H1 (cell line): Measurements from ENCODE around the gene STARD8. TPM values are rescaled to one million over a fixed set of nuclear protein-coding genes. Genes with fewer than 3 reads are reported as not detected.
A peak's percentile ranks its signal among the peaks of the same experiment; 100 is the strongest.

ENCODE experiments used
- CTCF ChIA-PET: fragments of 300-600 bp; sonication (Branson Sonifier 250); formaldehyde crosslinking; loops from one replicate; lab custom pipeline; 2021; ENCODE audit not compliant: partially characterized antibody; lab: Charles Lee
- POLR2A ChIA-PET: fragments of 300-600 bp; sonication (Branson Sonifier 250); formaldehyde crosslinking; loops from one replicate; lab custom pipeline; 2021; ENCODE audit warnings: inconsistent platforms; ENCODE audit not compliant: partially characterized antibody; lab: Charles Lee
- DNase-seq, 2 experiments: peaks; one replicate each; pipeline versions ENCODE4 v3.0.0 to v3.0.0-alpha.2; 2010 to 2022; ENCODE audit warnings: low spot score in 2 of 2, low read depth in 1 of 2, mixed read lengths in 1 of 2
- FAIRE-seq: peaks from 2 replicates; lab custom pipeline; 2011; peaks lifted over from hg19 to GRCh38; lab: Jason Lieb, UNC
- H2AFZ ChIP-seq: 2 replicates; pipeline ENCODE4 v1.8.1; 2012; ENCODE audit warnings: low read length, inconsistent platforms
- H2AK5ac ChIP-seq: 2 replicates; pipeline ENCODE4 v1.6.1; 2013; ENCODE audit warnings: low read depth, low read length
- H2BK120ac ChIP-seq: replicated peaks from 2 replicates; pipeline ENCODE3; 2013; ENCODE audit warnings: low read depth, low read length, inconsistent platforms
- H2BK12ac ChIP-seq: 2 replicates; pipeline ENCODE4 v1.6.1; 2013; ENCODE audit warnings: low read depth, low read length
- H2BK15ac ChIP-seq: 2 replicates; pipeline ENCODE4 v1.6.1; 2013; ENCODE audit warnings: low read length
- H2BK20ac ChIP-seq: 2 replicates; pipeline ENCODE4 v1.6.1; 2013; ENCODE audit warnings: low read length
- H2BK5ac ChIP-seq: 2 replicates; pipeline ENCODE4 v1.6.1; 2013; ENCODE audit warnings: low read depth, low read length
- H3K14ac ChIP-seq: 2 replicates; pipeline ENCODE4 v1.6.1; 2013; ENCODE audit warnings: inconsistent platforms; ENCODE audit not compliant: insufficient read length
- H3K18ac ChIP-seq: 2 replicates; pipeline ENCODE4 v1.6.1; 2013; ENCODE audit warnings: low read length; ENCODE audit errors: extremely low read depth
- H3K23ac ChIP-seq: 2 replicates; pipeline ENCODE4 v1.6.1; 2013; ENCODE audit warnings: inconsistent platforms; ENCODE audit not compliant: insufficient read length
- H3K23me2 ChIP-seq: 2 replicates; pipeline ENCODE4 v1.6.1; 2013; ENCODE audit warnings: low read depth, low read length
- H3K27ac ChIP-seq: 2 replicates; pipeline ENCODE4 v1.6.1; 2011; ENCODE audit warnings: low read depth, low read length, inconsistent platforms
- H3K27me3 ChIP-seq, 4 experiments: replicated peaks in 1 of 4; 1 replicate in 1 of 4; 2 replicates in 3 of 4; pipeline versions ENCODE4 v1.6.1 to v1.8.1; 2011 to 2013; ENCODE audit warnings: low read length in 3 of 4, mild to moderate bottlenecking in 3 of 4, inconsistent platforms in 2 of 4, mixed read lengths in 2 of 4, moderate library complexity in 1 of 4; ENCODE audit not compliant: control insufficient read depth in 3 of 4, insufficient read depth in 3 of 4; ENCODE audit errors: extremely low read depth in 1 of 4
- H3K36me3 ChIP-seq, 4 experiments: 2 replicates each; pipeline versions ENCODE4 v1.6.1 to v1.8.1; 2011 to 2013; ENCODE audit warnings: mild to moderate bottlenecking in 4 of 4, low read length in 3 of 4, moderate library complexity in 2 of 4, control low read depth in 1 of 4, inconsistent platforms in 1 of 4; ENCODE audit not compliant: insufficient read depth in 4 of 4, control insufficient read depth in 2 of 4
- H3K4ac ChIP-seq: replicated peaks from 2 replicates; pipeline ENCODE3; 2013; ENCODE audit warnings: low read length, low read depth, mixed read lengths, inconsistent platforms; ENCODE audit not compliant: insufficient read length
- H3K4me1 ChIP-seq, 4 experiments: replicated peaks in 1 of 4; 1 replicate in 1 of 4; 2 replicates in 3 of 4; pipeline versions ENCODE4 v1.6.1 to v1.8.1; 2011 to 2013; ENCODE audit warnings: low read length in 3 of 4, inconsistent platforms in 2 of 4, mixed read lengths in 1 of 4; ENCODE audit not compliant: insufficient read depth in 4 of 4, control insufficient read depth in 3 of 4
- H3K4me2 ChIP-seq, 2 experiments: 2 replicates each; pipeline versions ENCODE4 v1.6.1 to v1.8.1; 2011 to 2013; ENCODE audit warnings: low read depth in 2 of 2, low read length in 2 of 2, control low read depth in 1 of 2, inconsistent platforms in 1 of 2, mild to moderate bottlenecking in 1 of 2; ENCODE audit not compliant: insufficient read depth in 1 of 2
- H3K4me3 ChIP-seq, 4 experiments: fragments of 200-600, 300-600 bp in 1 of 4; sonication (generic), shearing (Covaris generic), sonication (Bioruptor Twin) in 1 of 4; 2 replicates each; pipeline versions ENCODE4 v1.5.1 to v1.8.1; 2011 to 2016; ENCODE audit warnings: low read length in 4 of 4, low read depth in 3 of 4, control low read depth in 2 of 4, inconsistent platforms in 2 of 4, mild to moderate bottlenecking in 2 of 4, mixed read lengths in 1 of 4, moderate library complexity in 1 of 4; ENCODE audit not compliant: insufficient read depth in 2 of 4; ENCODE audit errors: extremely low read depth in 1 of 4
- H3K56ac ChIP-seq: replicated peaks from 2 replicates; pipeline ENCODE3; 2013; ENCODE audit warnings: low read depth, mild to moderate bottlenecking, mixed read lengths, low read length, inconsistent platforms; ENCODE audit not compliant: insufficient read length
- H3K79me1 ChIP-seq: 2 replicates; pipeline ENCODE4 v1.6.1; 2013; ENCODE audit warnings: low read depth, low read length, control low read depth
- H3K79me2 ChIP-seq, 2 experiments: 2 replicates each; pipeline versions ENCODE4 v1.6.1 to v1.8.1; 2012 to 2013; ENCODE audit warnings: low read length in 2 of 2, mild to moderate bottlenecking in 2 of 2, inconsistent platforms in 1 of 2; ENCODE audit not compliant: insufficient read depth in 2 of 2, control insufficient read depth in 1 of 2
- H3K9ac ChIP-seq, 4 experiments: replicated peaks in 1 of 4; 1 replicate in 1 of 4; 2 replicates in 3 of 4; pipeline versions ENCODE4 v1.6.1 to v1.8.1; 2011 to 2013; ENCODE audit warnings: low read depth in 3 of 4, low read length in 3 of 4, control low read depth in 2 of 4, mild to moderate bottlenecking in 2 of 4, moderate library complexity in 2 of 4, inconsistent platforms in 1 of 4; ENCODE audit errors: extremely low read depth in 1 of 4
- H3K9me3 ChIP-seq, 2 experiments: 2 replicates each; pipeline versions ENCODE4 v1.6.1 to v1.8.1; 2012 to 2013; ENCODE audit warnings: mild to moderate bottlenecking in 2 of 2, moderate library complexity in 2 of 2, control low read depth in 1 of 2, inconsistent platforms in 1 of 2, low read depth in 1 of 2, low read length in 1 of 2, mixed read lengths in 1 of 2; ENCODE audit not compliant: insufficient read depth in 2 of 2
- H4K20me1 ChIP-seq, 2 experiments: replicated peaks in 1 of 2; 2 replicates each; pipeline versions ENCODE3 to v1.8.1; 2011 to 2013; ENCODE audit warnings: inconsistent platforms in 2 of 2, low read length in 2 of 2, mild to moderate bottlenecking in 1 of 2; ENCODE audit not compliant: insufficient read depth in 2 of 2, control insufficient read depth in 1 of 2
- H4K5ac ChIP-seq: 2 replicates; pipeline ENCODE4 v1.6.1; 2013; ENCODE audit warnings: low read length, low read depth, mixed read lengths, inconsistent platforms; ENCODE audit not compliant: insufficient read length
- H4K8ac ChIP-seq: 2 replicates; pipeline ENCODE4 v1.8.0; 2013; ENCODE audit warnings: mild to moderate bottlenecking, moderate library complexity, low read length, inconsistent platforms; ENCODE audit not compliant: insufficient read depth; ENCODE audit errors: extremely low read depth
- H4K91ac ChIP-seq: replicated peaks from 2 replicates; pipeline ENCODE3; 2013; ENCODE audit warnings: low read length, mixed read lengths, inconsistent platforms; ENCODE audit not compliant: insufficient read length
- ATF2 ChIP-seq: IDR thresholded peaks from 2 replicates; pipeline ENCODE4 v1.6.1; 2012; ENCODE audit warnings: low read length, inconsistent platforms
- BRCA1 ChIP-seq: IDR thresholded peaks from 2 replicates; pipeline ENCODE4 v1.6.1; 2012; ENCODE audit warnings: low read depth, low read length, improper control_type of control experiment
- CBX8 ChIP-seq: fragments of 300-800, 300-1000 bp; sonication (generic); IDR thresholded peaks from 2 replicates; pipeline ENCODE4 v1.7.1; 2016; ENCODE audit warnings: low read depth, low read length, borderline replicate concordance
- EP300 ChIP-seq, 2 experiments: IDR thresholded peaks; 1 replicate in 1 of 2; 2 replicates in 1 of 2; pipeline ENCODE4 v1.6.1; 2011 to 2012; ENCODE audit warnings: low read depth in 2 of 2, low read length in 2 of 2, mild to moderate bottlenecking in 2 of 2, borderline replicate concordance in 1 of 2, inconsistent platforms in 1 of 2, moderate library complexity in 1 of 2
- JUND ChIP-seq: IDR thresholded peaks from 2 replicates; pipeline ENCODE4 v1.6.1; 2011; ENCODE audit warnings: mild to moderate bottlenecking, improper control_type of control experiment, low read length
- KDM4A ChIP-seq: IDR thresholded peaks from one replicate; pipeline ENCODE4 v1.7.1; 2012; ENCODE audit warnings: low read depth, mild to moderate bottlenecking, moderate library complexity, low read length, inconsistent platforms; ENCODE audit not compliant: severe bottlenecking
- NANOG ChIP-seq: IDR thresholded peaks from 2 replicates; pipeline ENCODE4 v1.6.1; 2011; ENCODE audit warnings: low read length, low read depth, mild to moderate bottlenecking, inconsistent platforms; ENCODE audit not compliant: insufficient read depth, poor library complexity, severe bottlenecking
- PHF8 ChIP-seq: fragments of 200-600 bp; sonication (generic); conservative IDR thresholded peaks from 2 replicates; pipeline ENCODE4 v1.7.1; 2012; ENCODE audit warnings: low read depth, mild to moderate bottlenecking, inconsistent platforms, low read length, moderate library complexity
- RAD21 ChIP-seq, 2 experiments: IDR thresholded peaks in 1 of 2; conservative IDR thresholded peaks in 1 of 2; 2 replicates each; pipeline ENCODE4 v1.6.1; 2011; ENCODE audit warnings: low read depth in 2 of 2, low read length in 2 of 2, improper control_type of control experiment in 1 of 2, inconsistent platforms in 1 of 2, mild to moderate bottlenecking in 1 of 2, moderate library complexity in 1 of 2
- RBBP5 ChIP-seq: IDR thresholded peaks from 2 replicates; pipeline ENCODE4 v1.7.1; 2012; ENCODE audit warnings: low read depth, mild to moderate bottlenecking, inconsistent platforms, low read length, moderate library complexity, borderline replicate concordance
- SP1 ChIP-seq: IDR thresholded peaks from 2 replicates; pipeline ENCODE4 v1.6.1; 2011; ENCODE audit warnings: low read depth, low read length
- WGBS, 2 experiments: shearing (Covaris generic) in 1 of 2; methylation state at CpG; one replicate each; pipeline versions ENCODE4 v1.1.6 to v1.1.7; 2013 to 2015; ENCODE audit warnings: low lambda C conversion rate in 2 of 2, mixed read lengths in 2 of 2, inconsistent platforms in 1 of 2, low coverage in 1 of 2, missing lambda C conversion rate in 1 of 2; ENCODE audit not compliant: insufficient replicate concordance in 2 of 2, insufficient coverage in 1 of 2, insufficient read length in 1 of 2; ENCODE audit errors: extremely low coverage in 1 of 2, missing lambda C conversion rate in 1 of 2; 5-methylcytosine and 5-hydroxymethylcytosine counted together
- polyA plus RNA-seq, 7 experiments: library from polyadenylated mRNA; depleted of rRNA in 3 of 7; stranded (reverse) in 5 of 7; unstranded in 2 of 7; fragments of >200 nt in 5 of 7; fragments of 200-250 nt in 2 of 7; gene quantifications; 1 replicate in 5 of 7; 2 replicates in 1 of 7; 4 replicates in 1 of 7; pipeline versions ENCODE4 v1.2.1 to v1.2.3, GENCODE V29; 2011 to 2013; ENCODE audit warnings: missing spikeins in 2 of 7, mixed read lengths in 2 of 7
- total RNA-seq: library from RNA; stranded (reverse); fragmentation: NEBNext Ultra II Directional; extraction: Animal tissue kit (Norgen Biotek cat#: 25700); gene quantifications from 2 replicates; pipeline ENCODE4 v1.2.1, GENCODE V29; 2021

Gene STARD8
- total and polyA plus RNA-seq, 2 of the 8 experiments (the other 6 are each of a cell fraction or from before 2014, with no cell fraction given) = 1.8 to 3.8 TPM

GRCh38 chrX:68675571-68675970 is 28.1 kb downstream of the STARD8 start:
- no peak overlapping the region for H2BK120ac ChIP-seq
- H2AFZ ChIP-seq = no peak overlapping the region
- no peak overlapping the region for H3K56ac ChIP-seq
- no peak overlapping the region for H4K8ac ChIP-seq
- H3K9me3 ChIP-seq = no peaks in the 10 kb centered on the region
- H3K23me2 ChIP-seq = no peaks in the 10 kb centered on the region
- no peak overlapping the region for H3K4me3 ChIP-seq
- no peak overlapping the region for H2BK5ac ChIP-seq
- no peaks in the 10 kb centered on the region for H3K79me2 ChIP-seq
- H3K4me1 ChIP-seq = peaks cover 0 to 17% (median 16%) of the 10 kb centered on the region in 4 experiments; a peak in 6 of 7 replicates
- CTCF ChIA-PET = interaction anchor here (0.6 to 1.3 kb wide), 2 partner anchors 10 to 35 kb away, joined by 3 to 5 read pairs; no protein-coding TSS in a partner anchor
- 85% methylated on average over 4 of the region's 4 CpGs; no CpG with 5 or more reads in 1 of the 2 experiments for WGBS, 2 experiments
- no peak overlapping the region for H3K4me2 ChIP-seq
- H3K9ac ChIP-seq = no peak overlapping the region
- no peak overlapping the region for H3K4ac ChIP-seq
- FAIRE-seq (no peak), DNase-seq (no peak)
- H3K27ac ChIP-seq = no peak overlapping the region
- no peak overlapping the region for H4K5ac ChIP-seq
- no peaks in the 10 kb centered on the region for H3K36me3 ChIP-seq
- no peak overlapping the region; the same call in 1 of the 2 replicates for H3K18ac ChIP-seq
- H2BK20ac ChIP-seq = no peak overlapping the region
- H4K91ac ChIP-seq = peak overlapping the region; percentile 40
- H3K23ac ChIP-seq = no peak overlapping the region
- H3K27me3 ChIP-seq = no peaks in the 10 kb centered on the region
- H2AK5ac ChIP-seq = no peak overlapping the region
- H4K20me1 ChIP-seq = no peaks in the 10 kb centered on the region
- no peaks in the 10 kb centered on the region for H3K79me1 ChIP-seq
- no peak overlapping the region for H3K14ac ChIP-seq
- POLR2A ChIA-PET = no interaction called here
- H2BK12ac ChIP-seq = no peak overlapping the region
- H2BK15ac ChIP-seq = no peak overlapping the region
- no peak for TF ChIP-seq PHF8
- TF ChIP-seq RBBP5 = no peak
- no peak for TF ChIP-seq CBX8
- TF ChIP-seq BRCA1 = no peak
- no peak for TF ChIP-seq SP1
- no peak for TF ChIP-seq KDM4A
- TF ChIP-seq EP300 (IDR thresholded peaks at IDR 0.05; ENCODE audit: borderline replicate concordance in 1 of 2, low read depth in 2 of 2, low read length in 2 of 2) = no peak
- no peak for TF ChIP-seq RAD21 (IDR thresholded peaks at IDR 0.05 in 1 of 2, conservative IDR thresholded peaks at IDR 0.05 in 1 of 2; ENCODE audit: low read depth in 2 of 2, low read length in 2 of 2)
- no peak for TF ChIP-seq NANOG
- no peak for TF ChIP-seq ATF2
- TF ChIP-seq JUND = no peak
